CD4-positive, alpha-beta T cell (primary cell): Measurements from ENCODE around the gene SHLD1. TPM values are rescaled to one million over a fixed set of nuclear protein-coding genes. Genes with fewer than 3 reads are reported as not detected.
"Not testable (repeated sequence)": the region's sequence is repeated elsewhere in the genome, so short reads cannot be mapped to it uniquely, and the experiment has no call there.

Source experiments
- ATAC-seq: fragments of 200-7000 bp; cut with Tn5 transposase; one replicate; pipeline ENCODE4 v1.10.0; 2022; ENCODE audit warnings: mild to moderate bottlenecking; ENCODE audit not compliant: poor library complexity
- CTCF ChIA-PET: fragments of 350-600 bp; sonication (Branson Sonifier 250); formaldehyde crosslinking; loops from one replicate; lab custom pipeline; 2021; ENCODE audit warnings: antibody characterized with exemption, inconsistent platforms; lab: Charles Lee
- POLR2A ChIA-PET: fragments of 350-600 bp; sonication (Branson Sonifier 250); formaldehyde crosslinking; loops from one replicate; lab custom pipeline; 2021; ENCODE audit warnings: antibody characterized with exemption, inconsistent platforms; lab: Charles Lee
- DNase-seq, 14 experiments: peaks; one replicate each; pipeline ENCODE4 v3.0.0-alpha.2; 2013 to 2020; ENCODE audit warnings: mixed read lengths in 2 of 14
- H3K27ac ChIP-seq, 2 donors: one replicate each; pipeline versions ENCODE4 v1.5.1 to v1.7.0; 2013; ENCODE audit warnings: low read length in 2 of 2, low read depth in 1 of 2, mild to moderate bottlenecking in 1 of 2
- H3K27me3 ChIP-seq, 2 experiments: 1 replicate in 1 of 2; 2 replicates in 1 of 2; pipeline versions ENCODE4 v1.6.1 to v1.7.0; 2013; ENCODE audit warnings: low read length in 2 of 2, control low read depth in 1 of 2, mild to moderate bottlenecking in 1 of 2, moderate library complexity in 1 of 2; ENCODE audit not compliant: insufficient read depth in 2 of 2, control insufficient read depth in 1 of 2
- H3K36me3 ChIP-seq: one replicate; pipeline ENCODE4 v1.6.1; 2013; ENCODE audit warnings: low read length, control low read depth; ENCODE audit not compliant: insufficient read depth
- H3K4me1 ChIP-seq: one replicate; pipeline ENCODE4 v1.6.1; 2013; ENCODE audit warnings: low read length, control low read depth; ENCODE audit not compliant: insufficient read depth
- H3K4me3 ChIP-seq: one replicate; pipeline ENCODE4 v1.5.1; 2013; ENCODE audit warnings: mild to moderate bottlenecking, low read length, moderate library complexity
- H3K9me3 ChIP-seq, 2 experiments: 1 replicate in 1 of 2; 2 replicates in 1 of 2; pipeline versions ENCODE4 v1.6.1 to v1.7.0; 2013; ENCODE audit warnings: low read length in 2 of 2, mild to moderate bottlenecking in 2 of 2, control low read depth in 1 of 2, moderate library complexity in 1 of 2; ENCODE audit not compliant: control insufficient read depth in 1 of 2, insufficient read depth in 1 of 2
- H3K27ac Mint-ChIP-seq: one replicate; pipeline ENCODE4 v1.8.0; 2020; ENCODE audit warnings: mixed read lengths
- H3K27me3 Mint-ChIP-seq: one replicate; pipeline ENCODE4 v1.8.0; 2021; ENCODE audit warnings: mixed read lengths
- H3K36me3 Mint-ChIP-seq: one replicate; pipeline ENCODE4 v1.8.0; 2021; ENCODE audit warnings: low read depth, mixed read lengths
- H3K4me1 Mint-ChIP-seq: one replicate; pipeline ENCODE4 v1.8.0; 2021; ENCODE audit warnings: low read depth, mixed read lengths
- H3K4me3 Mint-ChIP-seq: one replicate; pipeline ENCODE4 v1.8.0; 2020; ENCODE audit warnings: mild to moderate bottlenecking, mixed read lengths
- H3K9me3 Mint-ChIP-seq: one replicate; pipeline ENCODE4 v1.8.0; 2020; ENCODE audit warnings: mixed read lengths
- intact Hi-C, 2 experiments: fragments of 100-400 bp; cut with DNase I in 1 of 2; cut with micrococcal nuclease in 1 of 2; formaldehyde crosslinking; loops; one replicate each; pipeline versions ENCODE4 v1.15.1 to v1.9.0; 2023 to 2025; cut with DNase I, micrococcal nuclease
- total RNA-seq, 174 experiments: library from RNA in 2 of 174; stranded (reverse) in 2 of 174; gene quantifications; one replicate each; pipeline ENCODE4 v1.2.3 and lab custom pipeline; 2021 to 2026
- TF ChIP-seq, protein P1 (sequence below): fragments of 200-600 bp; IDR thresholded peaks from one replicate; pipeline ENCODE4 v1.8.0; 2022; ENCODE audit warnings: antibody characterized with exemption, mild to moderate bottlenecking

SHLD1 gene
- total RNA-seq, 2 experiments from 2014 or later, result 7.0 to 7.3 TPM

- ATAC-seq, result no peak
Observed at GRCh38 chr20:5797165-5797564, 47.0 kb downstream of the SHLD1 start.

GRCh38 chr20:5797843-5798462 is 47.8 kb downstream of the SHLD1 start:
- Histone ChIP-seq H3K9me3 (no peaks in the 10 kb centered on the region), H3K27ac (no peak overlapping the region), H3K27me3 (no peaks in the 10 kb centered on the region), H3K4me1 (no peaks in the 10 kb centered on the region), H3K4me3 (no peak overlapping the region), H3K36me3 (peaks cover 16% of the 10 kb centered on the region)
- H3K9me3 Mint-ChIP-seq, result no peaks in the 10 kb centered on the region
- no peaks in the 10 kb centered on the region for H3K27me3 Mint-ChIP-seq
- POLR2A ChIA-PET, result no interaction called here
- ATAC-seq (no peak), DNase-seq (no peak)
- H3K4me1 Mint-ChIP-seq, result peaks cover 11% of the 10 kb centered on the region
- TF ChIP-seq, protein P1, sequence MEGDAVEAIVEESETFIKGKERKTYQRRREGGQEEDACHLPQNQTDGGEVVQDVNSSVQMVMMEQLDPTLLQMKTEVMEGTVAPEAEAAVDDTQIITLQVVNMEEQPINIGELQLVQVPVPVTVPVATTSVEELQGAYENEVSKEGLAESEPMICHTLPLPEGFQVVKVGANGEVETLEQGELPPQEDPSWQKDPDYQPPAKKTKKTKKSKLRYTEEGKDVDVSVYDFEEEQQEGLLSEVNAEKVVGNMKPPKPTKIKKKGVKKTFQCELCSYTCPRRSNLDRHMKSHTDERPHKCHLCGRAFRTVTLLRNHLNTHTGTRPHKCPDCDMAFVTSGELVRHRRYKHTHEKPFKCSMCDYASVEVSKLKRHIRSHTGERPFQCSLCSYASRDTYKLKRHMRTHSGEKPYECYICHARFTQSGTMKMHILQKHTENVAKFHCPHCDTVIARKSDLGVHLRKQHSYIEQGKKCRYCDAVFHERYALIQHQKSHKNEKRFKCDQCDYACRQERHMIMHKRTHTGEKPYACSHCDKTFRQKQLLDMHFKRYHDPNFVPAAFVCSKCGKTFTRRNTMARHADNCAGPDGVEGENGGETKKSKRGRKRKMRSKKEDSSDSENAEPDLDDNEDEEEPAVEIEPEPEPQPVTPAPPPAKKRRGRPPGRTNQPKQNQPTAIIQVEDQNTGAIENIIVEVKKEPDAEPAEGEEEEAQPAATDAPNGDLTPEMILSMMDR, result no peak
- intact Hi-C loops, result no loop called here
- H3K36me3 Mint-ChIP-seq, result peaks cover 33% of the 10 kb centered on the region
- CTCF ChIA-PET, result interaction anchor here (1.6 kb wide), 1 partner anchor 10 kb away, joined by 11 read pairs; no protein-coding TSS in a partner anchor
- H3K4me3 Mint-ChIP-seq, result no peak overlapping the region
- H3K27ac Mint-ChIP-seq, result no peak overlapping the region

More at GRCh38 chr20:5797165-5797564, 47.0 kb downstream of the SHLD1 start:
- Mint-ChIP-seq H3K4me1 (peaks cover 3% of the 10 kb centered on the region), H3K27ac (no peak overlapping the region), H3K36me3 (peaks cover 34% of the 10 kb centered on the region), H3K9me3 (no peaks in the 10 kb centered on the region), H3K4me3 (no peak overlapping the region), H3K27me3 (no peaks in the 10 kb centered on the region)
- ChIA-PET CTCF (interaction anchor here (0.7 to 1.6 kb wide), 3 partner anchors 9 to 267 kb away, joined by 3 to 11 read pairs (median 3); no protein-coding TSS in a partner anchor), POLR2A (interaction anchor here (0.7 kb wide), 1 partner anchor 227 kb away, joined by 4 read pairs; no protein-coding TSS in a partner anchor)
- Histone ChIP-seq H3K27ac (no peak overlapping the region), H3K4me1 (no peaks in the 10 kb centered on the region), H3K9me3 (no peaks in the 10 kb centered on the region), H3K27me3 (no peaks in the 10 kb centered on the region), H3K4me3 (no peak overlapping the region), H3K36me3 (peaks cover 11% of the 10 kb centered on the region)
- intact Hi-C loops, result no loop called here
- no peak for DNase-seq
- TF ChIP-seq, protein P1, result no peak

GRCh38 chr20:5803754-5804303 is 53.6 kb downstream of the SHLD1 start:
- H3K9me3 ChIP-seq, H3K27me3 Mint-ChIP-seq, intact Hi-C loops, CTCF ChIA-PET, H3K27me3 ChIP-seq, H3K4me3 ChIP-seq, H3K27ac ChIP-seq, H3K9me3 Mint-ChIP-seq: not testable (repeated sequence)
- Histone ChIP-seq H3K4me1 (peaks cover 11% of the 10 kb centered on the region), H3K36me3 (peaks cover 16% of the 10 kb centered on the region)
- Mint-ChIP-seq H3K36me3 (peaks cover 22% of the 10 kb centered on the region), H3K27ac (peak overlapping the region; percentile 88), H3K4me1 (peaks cover 53% of the 10 kb centered on the region), H3K4me3 (peak overlapping the region; percentile 27)
- POLR2A ChIA-PET, result interaction anchor here (0.5 to 2.9 kb wide), 6 partner anchors 13 to 235 kb away, joined by 3 to 11 read pairs (median 6); no protein-coding TSS in a partner anchor
- ATAC-seq (peak; percentile 31), DNase-seq (peak in 1 of 14 experiments; percentile 20)
